Cardiac muscle cell (in vitro differentiated cells and primary cell): Measurements from ENCODE around the gene RPL36AL. TPM values are rescaled to one million over a fixed set of nuclear protein-coding genes. Genes with fewer than 3 reads are reported as not detected.
"Not testable (repeated sequence)": the region's sequence is repeated elsewhere in the genome, so short reads cannot be mapped to it uniquely, and the experiment has no call there.

ENCODE experiments used
- DNase-seq, 2 donors: peaks; one replicate each; pipeline versions ENCODE4 v3.0.0 to v3.0.0-alpha.2; 2010 to 2017; ENCODE audit warnings: low read depth in 1 of 2, low spot score in 1 of 2
- H3K27ac ChIP-seq: fragments of 200-600 bp; sonication (generic); 2 replicates; pipeline ENCODE4 v1.5.1; 2016
- H3K27me3 ChIP-seq: fragments of 200-600 bp; sonication (generic); 2 replicates; pipeline ENCODE4 v1.6.0; 2016; ENCODE audit warnings: control low read depth
- H3K36me3 ChIP-seq: fragments of 200-600 bp; sonication (generic); 2 replicates; pipeline ENCODE4 v1.5.1; 2016; ENCODE audit warnings: control low read depth
- H3K4me1 ChIP-seq: fragments of 200-600 bp; sonication (generic); 2 replicates; pipeline ENCODE4 v1.8.1; 2017; ENCODE audit warnings: low read depth, mild to moderate bottlenecking, mixed run types
- H3K4me3 ChIP-seq: fragments of 200-600 bp; sonication (generic); 2 replicates; pipeline ENCODE4 v1.5.1; 2016; ENCODE audit warnings: mild to moderate bottlenecking
- H3K9me3 ChIP-seq: fragments of 200-600 bp; sonication (generic); 2 replicates; pipeline ENCODE4 v1.5.1; 2017; ENCODE audit warnings: low read depth, mild to moderate bottlenecking, control low read depth
- CTCF ChIP-seq: IDR thresholded peaks from 2 replicates; pipeline ENCODE4 v1.5.1; 2012; ENCODE audit warnings: low read depth, mild to moderate bottlenecking, low read length
- polyA plus RNA-seq: library from polyadenylated mRNA; unstranded; fragments of >200 nt; fragmentation: Nextera tagmentation; extraction: Ambion mirVana; gene quantifications from 2 replicates; pipeline ENCODE4 v1.2.1, GENCODE V29; 2016
- total RNA-seq: library from RNA; depleted of rRNA; stranded (reverse); fragments of >200 nt; gene quantifications from 2 replicates; pipeline ENCODE4 v1.2.3, GENCODE V29; 2016

Gene RPL36AL
- total and polyA plus RNA-seq, 2 experiments from 2014 or later = 197 to 208 TPM

GRCh38 chr14:49585803-49586672 is 34.4 kb downstream of the RPL36AL start, which contains the start of gene RPS29:
Gene RPS29 (minus strand): TSS chr14:49586380. CDS start chr14:49586346, 34 bp downstream.
- peaks cover 6% of the 10 kb centered on the region for H3K36me3 ChIP-seq
- DNase-seq = peak; percentile 99
- H3K27ac ChIP-seq = peak within 1 kb of the TSS; percentile 91
- H3K27me3 ChIP-seq = no peaks in the 10 kb centered on the region
- TF ChIP-seq CTCF = no peak
- H3K9me3 ChIP-seq = no peaks in the 10 kb centered on the region
- H3K4me1 ChIP-seq = peaks cover 12% of the 10 kb centered on the region
- H3K4me3 ChIP-seq = peak within 1 kb of the TSS; percentile 84

- Histone ChIP-seq H3K4me3 (peak overlapping the region; percentile 84), H3K4me1 (peaks cover 12% of the 10 kb centered on the region), H3K27ac (peak overlapping the region; percentile 91)
- not testable (repeated sequence) for H3K36me3 ChIP-seq, H3K27me3 ChIP-seq, H3K9me3 ChIP-seq
- peak in 1 of 2 donors; percentile 37 for DNase-seq
Observed at GRCh38 chr14:49584981-49585640, 35.3 kb downstream of the RPL36AL start.

DNA sequence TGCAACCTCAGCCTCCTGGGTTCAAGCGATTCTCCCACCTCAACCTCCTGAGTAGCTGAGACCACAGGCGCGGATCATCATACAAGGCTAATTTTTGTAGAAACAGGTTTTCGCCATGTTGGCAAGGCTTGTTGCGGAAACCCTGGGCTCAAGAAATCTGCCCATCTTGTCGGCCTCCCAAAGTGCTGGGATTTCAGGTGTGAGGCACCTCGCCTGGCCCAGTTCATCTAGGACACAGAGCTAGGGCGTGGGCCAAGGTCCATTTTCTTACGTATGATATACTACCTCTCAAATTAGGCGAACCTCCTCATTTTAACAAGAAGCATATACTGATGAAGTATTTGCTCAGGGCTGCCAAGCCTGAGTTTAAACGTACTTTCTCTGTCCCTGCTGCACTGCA is 36.4 kb downstream of the RPL36AL start:
- Histone ChIP-seq H3K9me3 (no peaks in the 10 kb centered on the region), H3K4me1 (peaks cover 12% of the 10 kb centered on the region), H3K4me3 (peak overlapping the region; percentile 84), H3K36me3 (peaks cover 6% of the 10 kb centered on the region), H3K27me3 (no peaks in the 10 kb centered on the region), H3K27ac (peak overlapping the region; percentile 50)
- TF ChIP-seq CTCF = no peak
- no peak for DNase-seq

DNA sequence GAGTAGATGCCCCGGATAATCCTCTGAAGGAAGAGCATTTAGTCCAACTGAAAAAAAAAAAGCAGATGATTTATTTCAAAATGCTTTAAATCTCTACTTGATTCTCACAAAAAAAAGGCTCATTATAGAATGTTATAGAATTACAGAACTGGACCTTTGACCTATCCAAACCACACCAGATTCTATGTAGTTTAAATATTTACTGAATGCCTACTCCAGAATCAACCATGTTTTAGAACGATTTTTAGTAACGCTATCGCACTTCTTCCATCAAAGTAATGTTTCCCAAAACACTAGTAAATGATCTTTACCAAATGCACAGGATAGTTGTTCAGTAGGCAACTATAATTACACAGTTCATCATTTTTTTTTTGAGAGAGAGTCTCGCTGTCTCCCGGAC is 36.8 kb downstream of the RPL36AL start:
- H3K36me3 ChIP-seq = peaks cover 6% of the 10 kb centered on the region

GRCh38 chr14:49582113-49582977 is 38.1 kb downstream of the RPL36AL start:
- Histone ChIP-seq H3K4me3 (no peak overlapping the region), H3K9me3 (no peaks in the 10 kb centered on the region), H3K36me3 (peaks cover 6% of the 10 kb centered on the region), H3K27ac (no peak overlapping the region), H3K27me3 (no peaks in the 10 kb centered on the region), H3K4me1 (peaks cover 17% of the 10 kb centered on the region)
- no peak for DNase-seq
- TF ChIP-seq CTCF = no peak

More for the DNA sequence above, 36.8 kb downstream of the RPL36AL start:
- Histone ChIP-seq H3K9me3 (no peaks in the 10 kb centered on the region), H3K27ac (no peak overlapping the region), H3K27me3 (no peaks in the 10 kb centered on the region), H3K4me3 (no peak overlapping the region), H3K4me1 (peaks cover 12% of the 10 kb centered on the region)
- DNase-seq = no peak
- no peak for TF ChIP-seq CTCF
